Muscle layer of colon (tissue), 2 donors: ENCODE measurements around the gene XYLT1.

ENCODE experiments used
- H3K27ac ChIP-seq: one replicate; pipeline ENCODE4 v1.7.0; 2013; ENCODE audit warnings: low read depth, mild to moderate bottlenecking, low read length, moderate library complexity
- H3K27me3 ChIP-seq, 2 donors: one replicate each; pipeline ENCODE4 v1.7.0; 2013; ENCODE audit warnings: low read length in 2 of 2, mild to moderate bottlenecking in 2 of 2; ENCODE audit not compliant: insufficient read depth in 2 of 2, control insufficient read depth in 1 of 2
- H3K36me3 ChIP-seq: one replicate; pipeline ENCODE4 v1.7.0; 2013; ENCODE audit warnings: mild to moderate bottlenecking, low read length; ENCODE audit not compliant: insufficient read depth
- H3K4me1 ChIP-seq: one replicate; pipeline ENCODE4 v1.7.0; 2013; ENCODE audit warnings: mild to moderate bottlenecking, low read length; ENCODE audit not compliant: insufficient read depth
- H3K4me3 ChIP-seq, 2 donors: one replicate each; pipeline ENCODE4 v1.7.0; 2013; ENCODE audit warnings: low read length in 2 of 2, low read depth in 1 of 2, mild to moderate bottlenecking in 1 of 2, moderate library complexity in 1 of 2
- H3K9ac ChIP-seq: one replicate; pipeline ENCODE4 v1.7.0; 2013; ENCODE audit warnings: low read length
- H3K9me3 ChIP-seq: one replicate; pipeline ENCODE4 v1.7.0; 2013; ENCODE audit warnings: mild to moderate bottlenecking, low read length
- donor health status: abdominal sarcoma.
- donor health status: Adenocarcinoma of cecum.

The XYLT1 gene

GRCh38 chr16:17155936-17156335 lies 314.8 kb downstream of the XYLT1 start:
- H3K27ac ChIP-seq, result no peak overlapping the region
- no peaks in the 10 kb centered on the region for H3K27me3 ChIP-seq
- no peaks in the 10 kb centered on the region for H3K9me3 ChIP-seq
- no peak overlapping the region for H3K9ac ChIP-seq
- no peaks in the 10 kb centered on the region for H3K4me1 ChIP-seq
- peaks cover 8% of the 10 kb centered on the region for H3K36me3 ChIP-seq
- no peak overlapping the region for H3K4me3 ChIP-seq

DNA sequence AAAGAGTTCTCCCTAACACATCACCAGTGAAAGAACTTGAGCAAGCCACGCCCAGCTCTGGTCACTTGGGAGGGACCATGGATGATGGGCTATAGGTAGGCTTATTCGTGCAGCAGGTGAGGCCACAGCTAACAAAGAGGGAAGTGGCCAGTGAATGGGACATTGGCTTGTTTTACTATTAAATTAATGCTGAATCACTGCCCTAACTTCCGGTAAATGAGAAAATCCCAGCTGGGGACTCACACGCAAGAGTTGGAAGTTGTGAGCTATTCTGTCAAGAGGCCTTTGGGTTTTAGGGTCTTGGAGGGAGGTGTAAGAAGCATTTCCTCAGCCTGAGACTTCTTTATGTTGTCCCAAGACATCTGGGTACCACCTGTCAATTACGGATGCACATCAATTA lies 315.3 kb downstream of the XYLT1 start:
- H3K36me3 ChIP-seq, result peaks cover 8% of the 10 kb centered on the region
- H3K4me1 ChIP-seq, result no peaks in the 10 kb centered on the region

DNA sequence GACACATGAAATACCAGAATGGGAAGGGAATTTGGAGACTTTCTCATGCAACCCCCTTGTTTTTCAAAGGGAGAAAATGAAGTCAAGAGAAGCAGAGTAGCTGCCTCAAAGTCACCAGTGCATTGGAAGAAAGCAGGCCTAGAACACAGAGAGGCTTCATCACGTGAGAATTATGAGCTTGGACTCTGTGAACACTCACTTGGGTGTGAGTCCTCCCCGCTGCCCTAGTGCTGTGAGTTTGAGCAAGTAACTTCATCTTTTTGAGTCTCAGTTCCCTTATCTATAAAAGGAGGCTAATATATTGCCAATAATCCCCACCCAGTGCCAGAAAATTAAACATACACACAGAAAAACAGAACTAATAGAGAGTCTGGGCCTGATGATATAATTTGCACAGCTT lies 315.8 kb downstream of the XYLT1 start:
- Histone ChIP-seq H3K27ac (no peak overlapping the region), H3K36me3 (peaks cover 8% of the 10 kb centered on the region), H3K9ac (no peak overlapping the region), H3K9me3 (no peaks in the 10 kb centered on the region), H3K4me1 (no peaks in the 10 kb centered on the region), H3K27me3 (no peaks in the 10 kb centered on the region), H3K4me3 (no peak overlapping the region)

More for the DNA sequence above, 315.3 kb downstream of the XYLT1 start:
- Histone ChIP-seq H3K9me3 (no peaks in the 10 kb centered on the region), H3K9ac (no peak overlapping the region), H3K27me3 (no peaks in the 10 kb centered on the region), H3K4me3 (no peak overlapping the region), H3K27ac (no peak overlapping the region)

- Histone ChIP-seq H3K4me3 (no peak overlapping the region), H3K36me3 (peaks cover 3% of the 10 kb centered on the region), H3K27me3 (no peaks in the 10 kb centered on the region), H3K9me3 (no peaks in the 10 kb centered on the region), H3K27ac (no peak overlapping the region), H3K9ac (no peak overlapping the region), H3K4me1 (no peaks in the 10 kb centered on the region)
These were observed 318.4 kb downstream of the XYLT1 start for GRCh38 chr16:17152311-17152710.

- no peaks in the 10 kb centered on the region for H3K4me1 ChIP-seq
- H3K27ac ChIP-seq, result no peak overlapping the region
- peaks cover 2% of the 10 kb centered on the region for H3K36me3 ChIP-seq
- H3K27me3 ChIP-seq, result no peaks in the 10 kb centered on the region
- H3K9me3 ChIP-seq, result no peaks in the 10 kb centered on the region
- no peak overlapping the region for H3K9ac ChIP-seq
- H3K4me3 ChIP-seq, result no peak overlapping the region
These were observed 319.4 kb downstream of the XYLT1 start for GRCh38 chr16:17151335-17151734.

- Histone ChIP-seq H3K4me3 (no peak overlapping the region), H3K4me1 (no peaks in the 10 kb centered on the region), H3K27ac (no peak overlapping the region), H3K9me3 (no peaks in the 10 kb centered on the region), H3K9ac (no peak overlapping the region), H3K36me3 (no peaks in the 10 kb centered on the region), H3K27me3 (no peaks in the 10 kb centered on the region)
These were observed 320.8 kb downstream of the XYLT1 start for GRCh38 chr16:17149904-17150483.

GRCh38 chr16:17147942-17148341 lies 322.8 kb downstream of the XYLT1 start:
- Histone ChIP-seq H3K4me1 (no peaks in the 10 kb centered on the region), H3K9me3 (no peaks in the 10 kb centered on the region), H3K27me3 (no peaks in the 10 kb centered on the region), H3K4me3 (no peak overlapping the region), H3K27ac (no peak overlapping the region), H3K36me3 (no peaks in the 10 kb centered on the region), H3K9ac (no peak overlapping the region)

- Histone ChIP-seq H3K27ac (no peak overlapping the region), H3K36me3 (peaks cover 6% of the 10 kb centered on the region), H3K4me1 (no peaks in the 10 kb centered on the region), H3K9me3 (no peaks in the 10 kb centered on the region), H3K27me3 (no peaks in the 10 kb centered on the region), H3K4me3 (no peak overlapping the region), H3K9ac (no peak overlapping the region)
These were observed 325.7 kb downstream of the XYLT1 start for GRCh38 chr16:17145029-17145428.

DNA sequence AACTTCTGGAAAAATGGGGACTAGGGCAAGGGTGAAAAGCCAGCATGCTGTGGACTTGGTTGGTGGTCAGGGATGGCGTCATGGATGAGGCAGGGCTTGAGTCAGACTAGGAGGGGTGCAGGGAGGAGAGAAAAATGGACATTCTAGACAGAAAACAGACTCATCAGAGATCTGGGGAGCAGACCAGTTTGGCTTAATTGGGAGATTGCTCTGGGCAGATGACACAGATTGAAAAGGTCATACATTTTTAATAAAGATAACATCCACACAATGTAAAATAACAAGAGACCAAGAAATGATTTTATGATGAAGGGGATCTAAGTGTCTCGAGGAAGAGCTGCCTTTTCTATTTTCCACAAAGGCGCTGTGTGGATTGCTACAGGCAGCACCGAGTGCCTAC lies 326.3 kb downstream of the XYLT1 start:
- Histone ChIP-seq H3K9ac (no peak overlapping the region), H3K4me3 (no peak overlapping the region), H3K27ac (no peak overlapping the region), H3K27me3 (no peaks in the 10 kb centered on the region), H3K36me3 (peaks cover 6% of the 10 kb centered on the region), H3K9me3 (no peaks in the 10 kb centered on the region), H3K4me1 (no peaks in the 10 kb centered on the region)

- Histone ChIP-seq H3K27me3 (no peaks in the 10 kb centered on the region), H3K4me1 (no peaks in the 10 kb centered on the region), H3K9me3 (no peaks in the 10 kb centered on the region), H3K4me3 (no peak overlapping the region), H3K36me3 (peaks cover 10% of the 10 kb centered on the region), H3K27ac (no peak overlapping the region), H3K9ac (no peak overlapping the region)
These were observed 327.0 kb downstream of the XYLT1 start for GRCh38 chr16:17143546-17144419.

- Histone ChIP-seq H3K27me3 (no peaks in the 10 kb centered on the region), H3K4me3 (no peak overlapping the region), H3K36me3 (peaks cover 40% of the 10 kb centered on the region), H3K9ac (no peak overlapping the region), H3K4me1 (no peaks in the 10 kb centered on the region), H3K27ac (no peak overlapping the region), H3K9me3 (no peaks in the 10 kb centered on the region)
These were observed 332.0 kb downstream of the XYLT1 start for GRCh38 chr16:17138801-17139200.

- peaks cover 51% of the 10 kb centered on the region for H3K36me3 ChIP-seq
- no peaks in the 10 kb centered on the region for H3K4me1 ChIP-seq
- H3K9me3 ChIP-seq, result no peaks in the 10 kb centered on the region
- H3K4me3 ChIP-seq, result no peak overlapping the region
- no peaks in the 10 kb centered on the region for H3K27me3 ChIP-seq
- no peak overlapping the region for H3K9ac ChIP-seq
- H3K27ac ChIP-seq, result no peak overlapping the region
These were observed 335.3 kb downstream of the XYLT1 start for GRCh38 chr16:17135439-17135838.
